Measurements from ENCODE around the gene TANGO6. TPM values are rescaled to one million over a fixed set of nuclear protein-coding genes. Genes with fewer than 3 reads are reported as not detected.

TANGO6 gene
- total RNA-seq, 6 experiments from 2014 or later: 10.9 to 15.5 (median 14.2) TPM

DNA sequence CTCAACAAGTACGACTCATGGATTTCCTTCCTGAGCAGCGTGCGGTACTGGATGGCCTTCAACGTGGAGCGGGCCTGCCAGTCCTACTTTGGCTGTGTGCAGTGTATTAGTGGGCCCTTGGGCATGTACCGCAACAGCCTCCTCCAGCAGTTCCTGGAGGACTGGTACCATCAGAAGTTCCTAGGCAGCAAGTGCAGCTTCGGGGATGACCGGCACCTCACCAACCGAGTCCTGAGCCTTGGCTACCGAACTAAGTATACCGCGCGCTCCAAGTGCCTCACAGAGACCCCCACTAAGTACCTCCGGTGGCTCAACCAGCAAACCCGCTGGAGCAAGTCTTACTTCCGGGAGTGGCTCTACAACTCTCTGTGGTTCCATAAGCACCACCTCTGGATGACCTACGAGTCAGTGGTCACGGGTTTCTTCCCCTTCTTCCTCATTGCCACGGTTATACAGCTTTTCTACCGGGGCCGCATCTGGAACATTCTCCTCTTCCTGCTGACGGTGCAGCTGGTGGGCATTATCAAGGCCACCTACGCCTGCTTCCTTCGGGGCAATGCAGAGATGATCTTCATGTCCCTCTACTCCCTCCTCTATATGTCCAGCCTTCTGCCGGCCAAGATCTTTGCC is 271.1 kb downstream of the TANGO6 start:
- intact Hi-C loops (cut with DNase I): loop anchor here in 1 of 2 donors (10.0 kb wide), 1 partner anchor 270 kb away; the partner anchor contains the start of gene TANGO6
- WGBS (ENCODE audit: insufficient coverage, low coverage, low lambda C conversion rate, missing lambda C conversion rate): 97% methylated on average over 4 of the region's 25 CpGs
- no peaks in the 10 kb centered on the region for H3K27me3 ChIP-seq

DNA sequence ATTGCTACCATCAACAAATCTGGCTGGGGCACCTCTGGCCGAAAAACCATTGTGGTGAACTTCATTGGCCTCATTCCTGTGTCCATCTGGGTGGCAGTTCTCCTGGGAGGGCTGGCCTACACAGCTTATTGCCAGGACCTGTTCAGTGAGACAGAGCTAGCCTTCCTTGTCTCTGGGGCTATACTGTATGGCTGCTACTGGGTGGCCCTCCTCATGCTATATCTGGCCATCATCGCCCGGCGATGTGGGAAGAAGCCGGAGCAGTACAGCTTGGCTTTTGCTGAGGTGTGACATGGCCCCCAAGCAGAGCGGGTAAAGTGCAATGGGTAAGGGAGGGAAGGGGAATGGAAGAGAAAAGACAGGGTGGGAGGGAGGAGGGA is 271.6 kb downstream of the TANGO6 start:
- TF ChIP-seq POLR2A (IDR thresholded peaks at IDR 0.05): no peak
- TF ChIP-seq, protein P1, sequence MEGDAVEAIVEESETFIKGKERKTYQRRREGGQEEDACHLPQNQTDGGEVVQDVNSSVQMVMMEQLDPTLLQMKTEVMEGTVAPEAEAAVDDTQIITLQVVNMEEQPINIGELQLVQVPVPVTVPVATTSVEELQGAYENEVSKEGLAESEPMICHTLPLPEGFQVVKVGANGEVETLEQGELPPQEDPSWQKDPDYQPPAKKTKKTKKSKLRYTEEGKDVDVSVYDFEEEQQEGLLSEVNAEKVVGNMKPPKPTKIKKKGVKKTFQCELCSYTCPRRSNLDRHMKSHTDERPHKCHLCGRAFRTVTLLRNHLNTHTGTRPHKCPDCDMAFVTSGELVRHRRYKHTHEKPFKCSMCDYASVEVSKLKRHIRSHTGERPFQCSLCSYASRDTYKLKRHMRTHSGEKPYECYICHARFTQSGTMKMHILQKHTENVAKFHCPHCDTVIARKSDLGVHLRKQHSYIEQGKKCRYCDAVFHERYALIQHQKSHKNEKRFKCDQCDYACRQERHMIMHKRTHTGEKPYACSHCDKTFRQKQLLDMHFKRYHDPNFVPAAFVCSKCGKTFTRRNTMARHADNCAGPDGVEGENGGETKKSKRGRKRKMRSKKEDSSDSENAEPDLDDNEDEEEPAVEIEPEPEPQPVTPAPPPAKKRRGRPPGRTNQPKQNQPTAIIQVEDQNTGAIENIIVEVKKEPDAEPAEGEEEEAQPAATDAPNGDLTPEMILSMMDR (IDR thresholded peaks at IDR 0.05): no peak
- Histone ChIP-seq H3K4me1 (peaks cover 0 to 19% (median 12%) of the 10 kb centered on the region in 4 donors), H3K4me3 (no peak overlapping the region), H3K27me3 (no peaks in the 10 kb centered on the region), H3K36me3 (peaks cover 0 to 4% (median 1%) of the 10 kb centered on the region in 4 donors), H3K27ac (no peak overlapping the region), H3K9me3 (no peaks in the 10 kb centered on the region)
- peak in 1 of 3 donors; percentile 28 for DNase-seq
- intact Hi-C loops (cut with DNase I): loop anchor here in 1 of 2 donors (10.0 kb wide), 1 partner anchor 270 kb away; the partner anchor contains the start of gene TANGO6
- ATAC-seq: no peak
- WGBS (ENCODE audit: insufficient coverage, low coverage, low lambda C conversion rate, missing lambda C conversion rate): 88% methylated on average over 6 of the region's 6 CpGs

More for the DNA sequence above, 271.1 kb downstream of the TANGO6 start:
- TF ChIP-seq, protein P1 (IDR thresholded peaks at IDR 0.05): no peak
- no peak for TF ChIP-seq POLR2A (IDR thresholded peaks at IDR 0.05)
- ATAC-seq (no peak), DNase-seq (peak in 1 of 3 donors; percentile 26)
- no peak overlapping the region for H3K4me3 ChIP-seq
- H3K36me3 ChIP-seq: peaks cover 0 to 2% (median 0%) of the 10 kb centered on the region in 4 donors
- peaks cover 0 to 14% (median 8%) of the 10 kb centered on the region in 4 donors for H3K4me1 ChIP-seq
- no peak overlapping the region for H3K27ac ChIP-seq
- no peaks in the 10 kb centered on the region for H3K9me3 ChIP-seq

DNA sequence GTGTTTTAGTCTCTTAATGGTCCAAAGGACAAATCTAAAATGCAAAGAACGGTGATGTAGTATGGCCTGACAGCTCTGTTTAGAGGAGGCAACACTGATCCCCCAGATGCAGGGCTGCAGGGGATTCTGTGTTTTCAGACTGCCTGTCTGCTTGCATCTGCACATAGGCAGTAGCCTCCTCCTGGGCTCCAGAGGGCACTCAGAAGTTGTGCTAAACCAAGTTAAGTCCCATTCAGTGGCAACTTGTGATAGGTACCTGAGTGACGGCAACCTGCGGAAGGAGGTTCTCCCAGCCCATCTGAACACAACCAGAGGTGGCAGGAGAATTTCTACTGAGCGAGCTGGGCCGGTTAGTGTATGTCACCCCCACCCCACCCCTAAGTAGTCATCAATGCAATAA is 272.0 kb downstream of the TANGO6 start:
- peaks cover 0 to 4% (median 3%) of the 10 kb centered on the region in 4 donors for H3K36me3 ChIP-seq
- DNase-seq: peak in 1 of 3 donors; percentile 4
- H3K9me3 ChIP-seq: no peaks in the 10 kb centered on the region
- no CpG with 5 or more reads among the region's 5 CpGs for whole genome bisulfite sequencing (ENCODE audit: insufficient coverage, low coverage, low lambda C conversion rate, missing lambda C conversion rate)
- intact Hi-C loops (cut with DNase I): loop anchor here in 1 of 2 donors (10.0 kb wide), 1 partner anchor 271 kb away; the partner anchor contains the start of gene TANGO6
- peaks cover 0 to 19% (median 12%) of the 10 kb centered on the region in 4 donors for H3K4me1 ChIP-seq
- H3K27me3 ChIP-seq: no peaks in the 10 kb centered on the region
- ATAC-seq: no peak
- H3K4me3 ChIP-seq: no peak overlapping the region
- no peak for TF ChIP-seq POLR2A (IDR thresholded peaks at IDR 0.05)
- TF ChIP-seq, protein P1 (IDR thresholded peaks at IDR 0.05): no peak
- no peak overlapping the region for H3K27ac ChIP-seq

DNA sequence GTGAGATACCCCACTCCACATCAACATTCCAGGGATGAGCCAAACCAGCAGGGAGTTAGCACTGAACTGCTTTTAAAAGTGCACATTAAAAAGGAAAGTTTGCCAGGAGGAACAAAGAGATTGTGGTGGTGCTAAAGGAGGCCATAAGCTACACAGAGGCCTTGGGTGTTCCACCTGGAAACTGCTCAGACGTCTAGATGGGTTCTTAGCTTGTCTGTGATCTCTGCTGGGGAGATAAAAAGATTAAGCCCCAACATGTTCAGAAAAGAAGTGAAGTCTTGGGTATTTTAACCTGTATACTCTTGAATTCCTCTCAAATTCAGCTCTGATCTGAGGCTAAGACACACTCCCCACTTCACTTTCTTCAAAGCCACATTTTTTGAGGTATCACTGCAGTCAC is 272.5 kb downstream of the TANGO6 start:
- H3K4me1 ChIP-seq: peaks cover 0 to 19% (median 12%) of the 10 kb centered on the region in 4 donors
- no peaks in the 10 kb centered on the region for H3K27me3 ChIP-seq
- TF ChIP-seq POLR2A (IDR thresholded peaks at IDR 0.05): no peak
- TF ChIP-seq, protein P1 (IDR thresholded peaks at IDR 0.05): no peak
- 67% methylated on average over 1 of the region's 1 CpG for WGBS (ENCODE audit: insufficient coverage, low coverage, low lambda C conversion rate, missing lambda C conversion rate)
- no peak for ATAC-seq
- intact Hi-C loops (cut with DNase I): loop anchor here in 1 of 2 donors (10.0 kb wide), 1 partner anchor 271 kb away; the partner anchor contains the start of gene TANGO6
- no peak for DNase-seq
- H3K36me3 ChIP-seq: peaks cover 0 to 8% (median 5%) of the 10 kb centered on the region in 4 donors
- no peaks in the 10 kb centered on the region for H3K9me3 ChIP-seq
- H3K4me3 ChIP-seq: no peak overlapping the region
- no peak overlapping the region for H3K27ac ChIP-seq
